AG08396 (cell line): Measurements from ENCODE around the gene ACCS.
A peak's percentile ranks its signal among the peaks of the same experiment; 100 is the strongest.

ENCODE experiments used
- DNase-seq: peaks from one replicate; pipeline ENCODE4 v3.0.0; 2012; ENCODE audit warnings: low spot score, mixed read lengths

Gene ACCS

GRCh38 chr11:44043157-44043556 lies 22.9 kb upstream of the ACCS start:
- no peak for DNase-seq

DNA sequence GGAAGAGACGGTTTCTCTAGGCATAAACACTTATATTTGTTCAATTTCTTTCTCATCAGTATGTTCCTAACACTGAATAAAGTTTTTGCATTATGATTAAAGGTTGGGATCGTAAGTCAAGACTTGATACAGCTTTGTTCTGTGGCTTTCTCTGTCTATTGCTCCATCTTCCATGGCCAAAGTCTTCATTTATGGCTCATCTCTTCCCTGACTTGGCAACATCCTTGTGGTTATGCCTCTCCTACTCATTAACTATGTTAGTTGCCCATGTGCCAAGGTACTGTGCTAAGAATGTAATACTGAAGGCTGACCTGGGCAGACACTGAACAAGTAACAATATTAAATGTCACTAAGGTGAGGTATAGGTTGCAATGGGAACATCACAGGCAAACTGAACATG lies 19.9 kb upstream of the ACCS start:
- no peak for DNase-seq

DNA sequence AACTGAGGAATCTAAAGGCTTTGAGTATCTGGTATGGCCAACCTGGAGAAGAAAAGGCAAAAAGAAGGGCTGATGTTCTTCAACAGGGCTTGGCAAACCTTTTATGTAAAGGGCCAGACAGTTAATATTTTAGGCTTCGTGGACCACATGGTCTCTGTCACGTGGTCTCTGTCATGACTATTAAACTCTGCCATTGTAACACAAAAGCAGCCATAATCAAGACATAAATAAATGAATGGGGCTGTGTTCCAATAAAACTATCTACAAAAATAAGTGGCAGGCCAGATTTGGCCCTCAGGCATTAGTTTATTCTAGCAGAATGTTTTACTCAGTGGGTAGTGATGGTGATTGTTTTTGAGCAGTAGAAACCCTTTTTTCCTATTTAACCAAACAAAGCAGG lies 18.8 kb upstream of the ACCS start:
- no peak for DNase-seq

DNA sequence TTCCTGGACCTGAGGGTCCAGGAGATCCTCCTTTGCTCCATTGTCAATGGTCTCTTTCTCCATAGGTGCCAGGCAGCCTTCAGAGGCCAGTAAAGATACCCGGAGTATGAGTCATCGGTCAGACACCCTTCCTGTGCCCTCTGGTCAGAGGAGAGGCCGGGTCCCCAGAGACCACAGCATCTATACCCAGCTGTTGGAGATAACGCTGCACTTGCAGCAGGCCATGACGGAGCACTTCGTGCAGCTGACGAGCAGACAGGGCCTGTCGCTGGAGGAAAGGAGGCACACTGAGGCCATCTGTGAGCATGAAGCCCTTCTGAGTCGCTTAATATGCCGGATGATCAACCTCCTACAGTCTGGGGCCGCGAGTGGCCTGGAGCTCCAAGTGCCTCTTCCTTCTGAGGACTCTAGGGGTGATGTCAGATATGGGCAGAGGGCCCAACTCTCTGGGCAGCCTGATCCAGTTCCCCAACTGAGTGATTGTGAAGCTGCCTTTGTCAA lies 18.1 kb upstream of the ACCS start, which contains the start of gene ACCSL:
TSS of gene ACCSL (plus strand) at position 51 of the 501 bp plus-strand sequence. CDS start at position 107, 56 bp downstream.
- DNase-seq, result no peak

DNA sequence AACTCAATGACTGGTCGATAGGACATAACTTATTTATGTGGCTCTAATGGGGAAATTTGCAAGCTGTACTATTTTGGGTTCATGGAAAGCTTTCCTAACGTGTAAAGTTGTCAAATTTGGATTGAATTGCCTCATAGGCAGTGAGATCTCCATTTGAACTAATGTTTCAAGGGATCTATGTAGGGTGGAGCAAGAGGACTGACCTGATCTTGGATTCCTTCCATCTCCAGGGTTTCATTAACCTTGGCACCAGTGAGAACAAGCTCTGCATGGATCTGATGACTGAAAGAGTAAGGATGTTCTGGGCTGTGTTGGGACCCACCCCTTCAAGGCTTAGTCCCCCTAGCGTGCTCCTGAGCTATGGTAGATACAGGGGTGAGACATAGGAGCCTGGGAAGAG lies 16.2 kb upstream of the ACCS start:
- no peak for DNase-seq

GRCh38 chr11:44051171-44051570 lies 14.9 kb upstream of the ACCS start:
- no peak for DNase-seq

GRCh38 chr11:44057340-44057739 lies 8.7 kb upstream of the ACCS start:
- DNase-seq, result no peak

GRCh38 chr11:44058275-44058674 lies 7.8 kb upstream of the ACCS start:
- DNase-seq, result no peak

DNA sequence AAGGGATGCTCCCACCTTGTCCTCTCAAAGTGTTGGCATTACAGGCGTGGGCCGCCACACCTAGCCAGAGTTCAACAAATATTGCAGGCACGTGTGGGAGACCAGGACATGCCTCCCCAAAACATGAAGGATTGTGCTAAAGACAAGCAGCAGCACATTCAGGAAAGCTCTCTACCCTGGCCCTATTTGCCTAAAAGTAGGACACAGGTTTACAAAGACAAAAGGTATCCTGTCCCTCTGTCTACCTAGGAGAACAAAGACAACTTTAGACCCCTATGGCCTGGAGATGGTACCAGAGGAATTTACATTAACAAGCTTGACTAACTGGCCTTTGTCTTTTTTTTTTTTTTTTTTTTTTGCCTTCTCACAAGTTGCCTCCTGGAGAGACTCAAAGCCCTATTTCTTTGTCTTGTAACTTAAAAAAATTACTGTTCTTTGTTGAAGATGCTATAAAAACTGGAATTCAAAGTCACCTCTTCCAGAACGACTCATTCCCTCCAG lies 859 bp upstream of the ACCS start:
- no peak for DNase-seq

DNA sequence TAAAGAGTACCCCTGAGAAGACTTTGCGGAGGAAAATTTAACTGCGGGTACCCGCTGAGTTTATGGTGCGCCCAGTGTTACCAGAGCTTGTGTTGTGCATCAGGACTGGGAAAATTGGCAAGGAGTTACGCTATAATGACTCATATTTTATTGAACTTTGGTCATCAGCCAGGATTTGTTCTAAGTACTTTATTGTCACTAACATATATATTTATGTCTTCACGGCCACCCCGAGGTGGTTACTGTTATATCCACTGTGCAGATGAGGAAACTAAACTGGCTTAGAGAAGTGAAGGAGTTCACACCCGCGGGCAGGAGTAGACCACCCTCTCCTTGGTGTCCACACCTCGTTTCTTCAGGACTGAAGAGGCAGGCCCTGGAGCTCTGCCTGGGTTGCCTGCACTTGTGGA lies 667 bp downstream of the ACCS start:
- peak; percentile 77 for DNase-seq

GRCh38 chr11:44067266-44067665 lies 1.2 kb downstream of the ACCS start:
- no peak for DNase-seq

DNA sequence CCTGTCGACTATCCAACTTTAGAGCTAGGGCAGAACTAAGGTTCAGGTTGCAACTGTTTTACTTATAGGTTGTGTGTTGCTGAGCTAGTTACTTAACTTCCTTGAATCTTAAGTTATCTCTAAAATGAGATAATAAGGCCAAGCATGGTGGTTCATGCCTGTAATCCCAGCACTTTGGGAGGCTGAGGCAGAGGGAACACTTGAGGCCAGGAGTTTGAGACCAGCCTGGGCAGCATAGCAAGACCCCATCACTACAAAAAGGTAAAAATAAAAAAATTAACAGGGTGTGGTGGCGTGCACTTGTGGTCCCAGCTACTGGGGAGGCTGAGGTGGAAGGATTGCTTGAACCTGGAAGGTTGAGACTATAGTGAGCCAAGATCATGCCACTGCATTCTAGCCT lies 2.1 kb downstream of the ACCS start:
- DNase-seq, result no peak

- DNase-seq, result no peak
Observed at GRCh38 chr11:44071157-44071556, 5.1 kb downstream of the ACCS start.

DNA sequence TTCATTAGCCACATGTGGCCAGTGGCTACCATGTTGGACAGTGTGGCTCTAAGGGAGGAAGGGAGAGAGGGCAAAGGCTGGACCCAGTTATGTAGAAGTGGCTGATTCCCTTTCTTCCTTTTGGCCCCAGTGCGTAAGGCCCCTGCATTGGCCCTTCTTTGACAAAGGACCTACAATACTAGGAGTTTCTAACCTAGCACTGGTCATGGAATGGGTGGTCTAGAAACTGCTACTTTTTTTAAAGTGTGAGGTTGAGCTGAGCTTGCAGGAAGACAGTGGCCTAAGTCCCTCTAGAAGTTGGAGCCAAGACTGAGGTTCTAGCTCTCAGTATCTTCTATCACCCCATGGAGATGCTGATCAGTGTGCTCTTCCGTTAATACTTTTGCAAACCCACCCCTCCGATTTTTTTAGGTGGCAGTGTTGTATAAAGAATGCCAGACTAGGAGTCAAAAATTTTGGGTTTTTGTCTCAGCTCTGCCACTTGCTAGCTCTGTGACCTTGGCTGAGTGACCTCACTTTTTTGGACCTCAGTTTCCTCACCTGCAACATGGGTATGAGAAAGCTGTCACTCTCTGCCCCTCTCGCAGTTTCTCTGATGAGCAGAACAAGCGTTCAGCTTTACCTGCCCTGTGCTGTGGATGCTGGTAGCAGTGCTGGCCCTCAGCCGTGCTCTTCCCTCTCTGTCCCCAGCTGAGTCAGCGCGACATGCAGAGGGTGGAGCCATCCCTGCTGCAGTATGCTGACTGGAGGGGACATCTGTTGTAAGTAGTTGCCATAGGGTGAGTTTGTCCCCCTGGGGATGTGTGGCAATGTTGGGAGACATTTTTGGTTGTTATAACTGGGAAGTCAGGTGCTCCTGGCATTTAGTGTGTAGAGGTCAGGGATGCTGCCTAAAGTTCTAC lies 6.9 kb downstream of the ACCS start:
- DNase-seq, result no peak

GRCh38 chr11:44078794-44079193 lies 12.7 kb downstream of the ACCS start:
- DNase-seq, result no peak

DNA sequence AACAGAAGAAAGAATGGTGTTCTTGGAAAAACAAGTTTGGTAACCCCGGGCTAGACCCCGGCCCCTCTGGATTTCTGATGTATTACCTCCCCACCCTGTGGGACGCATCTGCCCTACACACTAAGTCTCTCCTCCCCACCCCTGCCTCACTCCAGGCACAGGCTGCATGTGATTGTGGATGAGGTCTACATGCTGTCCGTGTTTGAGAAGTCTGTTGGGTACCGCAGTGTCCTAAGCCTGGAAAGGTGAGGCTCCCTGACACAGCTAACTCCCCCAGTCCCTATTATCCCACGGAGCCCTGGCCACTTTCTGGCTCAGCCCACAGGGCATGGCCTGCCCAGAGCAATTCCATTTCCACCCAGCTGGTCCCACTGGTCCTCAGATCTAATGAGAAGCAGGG lies 13.3 kb downstream of the ACCS start:
- no peak for DNase-seq

GRCh38 chr11:44080951-44081350 lies 14.9 kb downstream of the ACCS start:
- DNase-seq, result no peak

- DNase-seq, result no peak
Observed at GRCh38 chr11:44082645-44083044, 16.6 kb downstream of the ACCS start.

- no peak for DNase-seq
Observed at GRCh38 chr11:44083433-44083832, 17.4 kb downstream of the ACCS start.

- DNase-seq, result no peak
Observed at GRCh38 chr11:44083906-44084305, 17.8 kb downstream of the ACCS start.

DNA sequence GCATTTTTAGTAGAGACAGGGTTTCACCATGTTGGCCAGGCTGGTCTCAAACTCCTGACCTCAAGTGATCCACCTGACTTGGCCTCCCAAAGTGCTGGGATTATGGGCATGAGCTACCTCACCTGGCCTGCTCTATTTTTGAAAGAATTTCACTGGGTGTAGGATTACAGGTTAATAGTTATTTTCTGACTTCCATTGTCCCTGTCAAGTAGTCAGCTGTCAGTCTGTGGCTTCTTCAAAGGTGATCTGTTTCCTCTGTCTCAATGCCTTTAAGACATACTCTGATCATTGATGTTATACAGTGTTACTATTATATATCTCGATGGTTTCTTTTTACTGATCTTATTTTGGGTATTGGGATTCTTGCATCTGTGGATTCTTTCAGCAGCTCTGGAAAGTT lies 19.3 kb downstream of the ACCS start:
- no peak for DNase-seq

- no peak for DNase-seq
Observed at GRCh38 chr11:44088377-44088776, 22.3 kb downstream of the ACCS start.

DNA sequence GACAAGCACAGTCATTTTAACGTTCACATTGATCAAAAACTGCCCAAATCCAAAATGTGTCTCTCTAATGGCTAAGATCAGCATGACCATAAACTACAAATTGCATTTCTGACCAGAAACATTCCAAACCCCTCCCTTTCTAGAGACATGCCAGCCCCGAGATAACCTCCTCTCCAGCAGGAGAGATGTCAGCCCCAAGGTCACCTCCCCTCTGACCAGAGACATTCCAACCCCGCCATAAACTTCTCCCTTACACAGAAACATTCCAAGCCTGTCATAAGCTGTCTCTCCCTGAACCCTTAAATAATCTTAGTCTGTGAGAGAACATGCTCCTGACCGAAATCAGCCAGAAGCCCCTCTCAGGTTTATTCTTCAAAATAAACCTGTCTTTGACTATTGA lies 22.8 kb downstream of the ACCS start:
- no peak for DNase-seq

DNA sequence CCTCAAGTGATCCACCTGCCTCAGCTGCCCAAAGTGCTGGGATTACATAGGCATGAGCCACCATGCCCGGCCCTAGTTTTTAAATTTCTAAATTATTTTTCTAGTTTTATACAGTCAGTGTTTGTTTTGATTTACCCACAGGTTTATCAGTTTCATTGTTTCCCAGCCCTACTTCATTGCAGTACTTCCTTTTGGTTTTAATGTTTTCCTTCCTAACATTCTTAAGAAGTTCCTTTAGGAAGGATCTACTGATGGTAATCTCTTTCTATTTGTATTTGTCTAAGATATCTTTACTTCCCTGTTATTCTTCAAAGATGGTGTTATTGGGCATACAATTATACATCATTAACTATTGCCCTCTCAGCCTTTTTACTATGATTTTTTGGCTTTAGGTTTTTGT lies 24.5 kb downstream of the ACCS start:
- no peak for DNase-seq
